Measurements from ENCODE around the gene CDADC1. TPM values are rescaled to one million over a fixed set of nuclear protein-coding genes. Genes with fewer than 3 reads are reported as not detected.

CDADC1 gene
- 0.94 and 3.4 TPM in 2 replicates for total RNA-seq

GRCh38 chr13:49247643-49248621 is at the start of gene CDADC1:
Gene CDADC1 (plus strand): TSS chr13:49247925. CDS start chr13:49248038, 113 bp downstream.

DNA sequence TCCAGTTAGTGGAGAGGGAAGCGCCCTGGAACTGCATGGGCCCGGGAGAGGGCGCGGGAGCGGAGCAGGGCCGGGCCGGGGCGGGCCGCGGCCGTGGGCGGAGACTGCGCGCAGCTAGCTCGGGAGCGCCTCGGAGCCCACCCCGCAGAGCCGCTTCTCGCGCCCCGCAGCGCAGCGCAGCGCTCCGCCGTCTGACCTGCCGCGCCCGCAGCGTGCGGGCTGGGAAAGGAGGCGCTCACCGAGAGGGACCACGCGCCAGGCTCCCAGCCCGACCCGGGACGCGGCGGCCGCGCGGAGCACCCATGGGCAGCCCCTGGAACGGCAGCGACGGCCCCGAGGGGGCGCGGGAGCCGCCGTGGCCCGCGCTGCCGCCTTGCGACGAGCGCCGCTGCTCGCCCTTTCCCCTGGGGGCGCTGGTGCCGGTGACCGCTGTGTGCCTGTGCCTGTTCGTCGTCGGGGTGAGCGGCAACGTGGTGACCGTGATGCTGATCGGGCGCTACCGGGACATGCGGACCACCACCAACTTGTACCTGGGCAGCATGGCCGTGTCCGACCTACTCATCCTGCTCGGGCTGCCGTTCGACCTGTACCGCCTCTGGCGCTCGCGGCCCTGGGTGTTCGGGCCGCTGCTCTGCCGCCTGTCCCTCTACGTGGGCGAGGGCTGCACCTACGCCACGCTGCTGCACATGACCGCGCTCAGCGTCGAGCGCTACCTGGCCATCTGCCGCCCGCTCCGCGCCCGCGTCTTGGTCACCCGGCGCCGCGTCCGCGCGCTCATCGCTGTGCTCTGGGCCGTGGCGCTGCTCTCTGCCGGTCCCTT is 27.5 kb upstream of the CDADC1 start, which contains the start of gene MLNR:
TSS of gene MLNR (plus strand) at position 303 of the 820 bp plus-strand sequence. CDS start at position 303, 0 bp downstream.

Other genes starting within 250 kb of the CDADC1 start
- not detected in 2 replicates for gene MLNR, start 27.6 kb upstream of the CDADC1 start, total RNA-seq
- gene CAB39L, start 196.1 kb downstream of the CDADC1 start, total RNA-seq = 5.6 and 6.6 TPM in 2 replicates
- gene SETDB2, start 196.3 kb downstream of the CDADC1 start, total RNA-seq = 2.3 and 4.0 TPM in 2 replicates
- gene PHF11, start 248.0 kb downstream of the CDADC1 start, total RNA-seq = 43.4 and 44.8 TPM in 2 replicates